ENCODE measurements around the gene VPS26C.

DNA sequence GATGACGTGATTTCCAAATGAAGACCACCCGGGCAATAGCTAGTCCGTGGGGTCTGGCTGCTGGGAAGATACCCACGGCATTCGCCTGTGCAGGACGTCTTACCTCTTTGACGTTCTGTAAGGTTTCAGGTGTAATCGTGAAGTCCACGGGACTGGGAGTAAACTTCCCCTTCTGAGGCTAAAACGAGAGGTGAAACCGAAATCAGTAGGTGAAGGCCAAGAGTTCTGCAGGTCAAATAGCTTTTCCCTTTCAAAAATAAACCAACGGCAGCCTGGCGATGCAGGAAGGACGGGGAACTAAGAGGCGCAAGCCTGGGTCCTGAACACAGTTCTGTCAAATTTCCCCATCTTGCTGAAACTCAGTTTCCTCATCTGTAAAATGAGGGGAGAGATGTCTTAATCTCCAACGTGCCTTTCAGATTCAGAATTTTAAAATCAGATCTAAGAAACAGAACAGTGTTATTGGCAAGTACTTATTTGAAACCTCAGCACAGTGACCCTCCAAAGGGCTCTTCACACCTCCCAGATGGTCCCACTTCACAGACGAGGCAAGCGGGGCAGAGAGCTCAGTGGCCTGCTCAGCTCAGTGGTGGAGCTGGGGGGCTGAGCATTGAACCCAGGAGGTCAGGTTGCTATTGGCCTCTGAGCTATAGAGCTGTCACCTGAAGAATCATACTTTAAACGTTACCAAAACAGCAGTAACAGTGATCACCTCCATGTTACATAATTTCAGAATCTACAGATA, 34.7 kb downstream of the VPS26C start:
- TF ChIP-seq EZH2 (IDR thresholded peaks at IDR 0.05; ENCODE audit: low read depth, low read length, severe bottlenecking) (no peak), TCF12 (IDR thresholded peaks at IDR 0.05; ENCODE audit: low read depth, low read length) (no peak), CREB1 (IDR thresholded peaks at IDR 0.05) (no peak), EGR1 (IDR thresholded peaks at IDR 0.05; ENCODE audit: borderline replicate concordance, low read depth, low read length) (no peak), POLR2A (IDR thresholded peaks at IDR 0.05; ENCODE audit: control extremely low read depth in 1 of 2, low read depth in 2 of 2, low read length in 2 of 2) (no peak), POLR2AphosphoS5 (IDR thresholded peaks at IDR 0.05; ENCODE audit: low read depth, low read length) (no peak)
- TF ChIP-seq, protein P1, sequence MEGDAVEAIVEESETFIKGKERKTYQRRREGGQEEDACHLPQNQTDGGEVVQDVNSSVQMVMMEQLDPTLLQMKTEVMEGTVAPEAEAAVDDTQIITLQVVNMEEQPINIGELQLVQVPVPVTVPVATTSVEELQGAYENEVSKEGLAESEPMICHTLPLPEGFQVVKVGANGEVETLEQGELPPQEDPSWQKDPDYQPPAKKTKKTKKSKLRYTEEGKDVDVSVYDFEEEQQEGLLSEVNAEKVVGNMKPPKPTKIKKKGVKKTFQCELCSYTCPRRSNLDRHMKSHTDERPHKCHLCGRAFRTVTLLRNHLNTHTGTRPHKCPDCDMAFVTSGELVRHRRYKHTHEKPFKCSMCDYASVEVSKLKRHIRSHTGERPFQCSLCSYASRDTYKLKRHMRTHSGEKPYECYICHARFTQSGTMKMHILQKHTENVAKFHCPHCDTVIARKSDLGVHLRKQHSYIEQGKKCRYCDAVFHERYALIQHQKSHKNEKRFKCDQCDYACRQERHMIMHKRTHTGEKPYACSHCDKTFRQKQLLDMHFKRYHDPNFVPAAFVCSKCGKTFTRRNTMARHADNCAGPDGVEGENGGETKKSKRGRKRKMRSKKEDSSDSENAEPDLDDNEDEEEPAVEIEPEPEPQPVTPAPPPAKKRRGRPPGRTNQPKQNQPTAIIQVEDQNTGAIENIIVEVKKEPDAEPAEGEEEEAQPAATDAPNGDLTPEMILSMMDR (IDR thresholded peaks at IDR 0.05; ENCODE audit: control extremely low read depth in 1 of 3, insufficient read depth in 1 of 3, low read depth in 1 of 3, low read length in 3 of 3), result no peak
- TF ChIP-seq, protein P2, sequence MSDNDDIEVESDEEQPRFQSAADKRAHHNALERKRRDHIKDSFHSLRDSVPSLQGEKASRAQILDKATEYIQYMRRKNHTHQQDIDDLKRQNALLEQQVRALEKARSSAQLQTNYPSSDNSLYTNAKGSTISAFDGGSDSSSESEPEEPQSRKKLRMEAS (IDR thresholded peaks at IDR 0.05), result no peak
- TF ChIP-seq, protein P3, sequence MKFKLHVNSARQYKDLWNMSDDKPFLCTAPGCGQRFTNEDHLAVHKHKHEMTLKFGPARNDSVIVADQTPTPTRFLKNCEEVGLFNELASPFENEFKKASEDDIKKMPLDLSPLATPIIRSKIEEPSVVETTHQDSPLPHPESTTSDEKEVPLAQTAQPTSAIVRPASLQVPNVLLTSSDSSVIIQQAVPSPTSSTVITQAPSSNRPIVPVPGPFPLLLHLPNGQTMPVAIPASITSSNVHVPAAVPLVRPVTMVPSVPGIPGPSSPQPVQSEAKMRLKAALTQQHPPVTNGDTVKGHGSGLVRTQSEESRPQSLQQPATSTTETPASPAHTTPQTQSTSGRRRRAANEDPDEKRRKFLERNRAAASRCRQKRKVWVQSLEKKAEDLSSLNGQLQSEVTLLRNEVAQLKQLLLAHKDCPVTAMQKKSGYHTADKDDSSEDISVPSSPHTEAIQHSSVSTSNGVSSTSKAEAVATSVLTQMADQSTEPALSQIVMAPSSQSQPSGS (IDR thresholded peaks at IDR 0.05; ENCODE audit: low read length), result no peak
